Activated B cell treated with CpG ODN at 0.5 μM for 24 hours (primary cell): ENCODE measurements around the gene GAL3ST2. TPM values are rescaled to one million over a fixed set of nuclear protein-coding genes. Genes with fewer than 3 reads are reported as not detected.
"Not testable (repeated sequence)": the region's sequence is repeated elsewhere in the genome, so short reads cannot be mapped to it uniquely, and the experiment has no call there.

Experiments
- ATAC-seq: fragments of 200-7000 bp; cut with Tn5 transposase; one replicate; pipeline ENCODE4 v1.10.0; 2021; ENCODE audit warnings: low read depth, mild to moderate bottlenecking, moderate library complexity
- CTCF ChIA-PET: fragments of 350-600 bp; sonication (Branson Sonifier 250); formaldehyde crosslinking; loops from one replicate; lab custom pipeline; 2021; ENCODE audit warnings: antibody characterized with exemption; lab: Charles Lee
- POLR2A ChIA-PET: fragments of 350-600 bp; sonication (Branson Sonifier 250); formaldehyde crosslinking; loops from one replicate; lab custom pipeline; 2021; ENCODE audit warnings: antibody characterized with exemption; lab: Charles Lee
- DNase-seq: peaks from one replicate; pipeline ENCODE4 v3.0.0; 2022
- H3K27ac Mint-ChIP-seq: one replicate; pipeline ENCODE4 v1.8.0; 2020; ENCODE audit warnings: mixed read lengths
- H3K27me3 Mint-ChIP-seq: one replicate; pipeline ENCODE4 v1.8.0; 2021; ENCODE audit warnings: mixed read lengths
- H3K36me3 Mint-ChIP-seq: one replicate; pipeline ENCODE4 v1.8.0; 2021; ENCODE audit warnings: low read depth, mixed read lengths
- H3K4me1 Mint-ChIP-seq: one replicate; pipeline ENCODE4 v1.8.0; 2021; ENCODE audit warnings: mixed read lengths
- H3K4me3 Mint-ChIP-seq: one replicate; pipeline ENCODE4 v1.8.0; 2020; ENCODE audit warnings: mild to moderate bottlenecking, mixed read lengths
- H3K9me3 Mint-ChIP-seq: one replicate; pipeline ENCODE4 v1.8.0; 2020; ENCODE audit warnings: mixed read lengths
- intact Hi-C: fragments of 100-400 bp; cut with micrococcal nuclease; formaldehyde crosslinking; loops from one replicate; pipeline ENCODE4 v1.15.1; 2024
- total RNA-seq: library from RNA; stranded (reverse); gene quantifications from 2 replicates; pipeline ENCODE4 v1.2.3, GENCODE V29; 2022
- TF ChIP-seq, protein P1 (sequence below): fragments of 200-600 bp; IDR thresholded peaks from one replicate; pipeline ENCODE4 v1.8.0; 2022; ENCODE audit warnings: antibody characterized with exemption, mild to moderate bottlenecking

GAL3ST2 gene
- total RNA-seq, 1 donor from 2014 or later: not detected

DNA sequence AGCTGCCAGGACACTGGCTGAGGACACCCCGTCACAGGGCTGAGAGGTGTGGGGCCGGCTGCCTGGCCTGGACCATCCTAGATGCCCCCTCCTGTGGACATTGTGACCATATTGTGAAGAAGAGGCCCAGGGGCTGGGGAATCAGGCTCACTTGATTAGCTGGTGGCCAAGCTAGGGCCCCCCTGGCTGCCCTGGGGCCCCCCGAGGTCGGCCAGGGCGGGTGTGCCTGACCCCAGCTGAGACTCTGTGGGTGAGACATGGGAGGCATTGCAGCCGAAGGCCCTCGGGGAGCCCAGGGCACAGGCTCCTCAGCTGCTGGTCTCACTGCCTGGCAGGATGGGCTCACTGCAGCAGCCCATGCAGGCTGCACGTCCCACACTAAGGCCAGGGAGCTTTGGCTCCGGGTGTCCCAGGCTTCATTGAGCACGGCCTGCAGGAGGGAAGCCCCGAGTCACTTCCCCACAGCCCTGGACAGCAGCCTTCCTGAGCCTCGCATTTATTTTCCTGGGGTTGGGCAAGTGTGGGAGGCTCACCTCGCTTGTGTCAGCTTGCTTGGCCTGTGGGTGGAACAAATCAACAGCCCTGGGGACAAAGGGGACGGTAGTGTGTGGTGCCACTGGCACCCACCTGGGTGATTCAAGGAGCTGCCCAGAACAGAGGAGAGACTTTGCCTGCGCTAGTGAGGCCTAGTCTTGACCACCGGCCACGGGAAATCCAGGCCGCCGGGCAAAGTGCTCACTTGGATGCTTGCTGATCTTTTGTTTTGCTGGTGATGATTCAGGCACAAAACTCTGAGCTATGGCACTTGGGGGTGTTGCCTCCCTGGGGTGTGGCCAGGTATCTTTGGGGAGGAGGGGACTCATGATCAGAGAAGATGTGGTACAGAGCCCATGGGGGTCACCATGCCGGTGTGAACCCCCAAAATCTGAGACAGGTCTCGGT is 1.3 kb downstream of the GAL3ST2 start:
- TF ChIP-seq, protein P1, sequence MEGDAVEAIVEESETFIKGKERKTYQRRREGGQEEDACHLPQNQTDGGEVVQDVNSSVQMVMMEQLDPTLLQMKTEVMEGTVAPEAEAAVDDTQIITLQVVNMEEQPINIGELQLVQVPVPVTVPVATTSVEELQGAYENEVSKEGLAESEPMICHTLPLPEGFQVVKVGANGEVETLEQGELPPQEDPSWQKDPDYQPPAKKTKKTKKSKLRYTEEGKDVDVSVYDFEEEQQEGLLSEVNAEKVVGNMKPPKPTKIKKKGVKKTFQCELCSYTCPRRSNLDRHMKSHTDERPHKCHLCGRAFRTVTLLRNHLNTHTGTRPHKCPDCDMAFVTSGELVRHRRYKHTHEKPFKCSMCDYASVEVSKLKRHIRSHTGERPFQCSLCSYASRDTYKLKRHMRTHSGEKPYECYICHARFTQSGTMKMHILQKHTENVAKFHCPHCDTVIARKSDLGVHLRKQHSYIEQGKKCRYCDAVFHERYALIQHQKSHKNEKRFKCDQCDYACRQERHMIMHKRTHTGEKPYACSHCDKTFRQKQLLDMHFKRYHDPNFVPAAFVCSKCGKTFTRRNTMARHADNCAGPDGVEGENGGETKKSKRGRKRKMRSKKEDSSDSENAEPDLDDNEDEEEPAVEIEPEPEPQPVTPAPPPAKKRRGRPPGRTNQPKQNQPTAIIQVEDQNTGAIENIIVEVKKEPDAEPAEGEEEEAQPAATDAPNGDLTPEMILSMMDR: no peak

DNA sequence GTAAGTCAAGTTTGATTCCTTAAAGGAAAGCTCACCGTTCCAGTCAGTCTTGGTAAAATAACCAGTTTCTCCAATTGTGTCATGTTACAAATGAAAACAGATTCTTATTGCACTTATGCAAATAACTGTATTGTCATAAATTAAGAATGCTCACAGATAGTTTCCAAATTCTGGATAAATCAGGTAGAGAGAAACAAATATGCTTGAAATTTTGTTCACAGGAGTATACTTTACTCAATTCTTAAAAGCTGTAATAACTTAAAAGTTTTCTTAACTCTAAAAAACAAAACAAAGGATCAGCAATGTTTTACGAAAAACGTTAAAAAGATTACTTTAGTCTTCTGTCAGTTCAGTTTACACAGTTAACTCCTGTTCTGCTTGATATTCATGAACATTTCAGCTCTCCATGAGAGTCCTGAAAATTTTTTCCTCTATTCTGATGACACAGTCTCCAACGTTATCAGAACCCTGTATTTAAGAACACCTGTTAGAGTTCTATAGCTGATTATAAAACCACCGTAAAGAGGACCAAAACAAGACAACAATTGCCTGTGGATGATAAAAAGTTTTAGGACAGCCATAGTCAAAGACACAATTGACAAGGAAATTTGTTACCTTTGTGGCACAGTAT is 4.4 kb downstream of the GAL3ST2 start:
- POLR2A ChIA-PET: no interaction called here
- Mint-ChIP-seq H3K4me3 (no peak overlapping the region), H3K27ac (no peak overlapping the region), H3K36me3 (no peaks in the 10 kb centered on the region), H3K27me3 (no peaks in the 10 kb centered on the region), H3K9me3 (no peaks in the 10 kb centered on the region), H3K4me1 (no peaks in the 10 kb centered on the region)
- ATAC-seq: no peak
- no peak for DNase-seq
- TF ChIP-seq, protein P1: no peak
- intact Hi-C loops: no loop called here
- CTCF ChIA-PET: no interaction called here

More for the DNA sequence above, 1.3 kb downstream of the GAL3ST2 start:
- ChIA-PET POLR2A (interaction anchor here (2.3 kb wide), 1 partner anchor 11 kb away, joined by 7 read pairs; no protein-coding TSS in a partner anchor), CTCF (no interaction called here)
- intact Hi-C loops: no loop called here
- Mint-ChIP-seq H3K27ac (no peak overlapping the region), H3K9me3 (no peaks in the 10 kb centered on the region), H3K27me3 (no peaks in the 10 kb centered on the region), H3K4me3 (no peak overlapping the region), H3K36me3 (no peaks in the 10 kb centered on the region), H3K4me1 (no peaks in the 10 kb centered on the region)
- DNase-seq: no peak
- no peak for ATAC-seq

DNA sequence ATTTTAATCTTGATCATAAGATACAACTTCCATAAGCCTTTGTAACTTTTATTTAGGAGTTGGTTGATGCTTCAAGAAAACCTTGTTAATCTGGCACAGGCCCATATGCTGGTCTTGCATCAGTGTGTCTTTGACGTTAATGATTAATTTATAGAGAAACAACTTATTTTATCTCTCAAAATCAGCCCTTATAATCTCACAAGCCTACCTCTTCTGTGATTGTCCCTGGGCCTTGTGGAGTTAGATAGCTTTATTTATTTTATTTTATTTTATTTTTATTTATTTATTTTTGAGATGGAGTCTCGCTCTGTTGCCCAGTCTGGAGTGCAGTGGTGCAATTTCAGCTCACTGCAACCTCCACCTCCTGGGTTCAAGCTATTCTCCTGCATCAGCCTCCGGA is 5.4 kb downstream of the GAL3ST2 start:
- H3K36me3 Mint-ChIP-seq, H3K4me1 Mint-ChIP-seq, ATAC-seq, intact Hi-C loops, H3K9me3 Mint-ChIP-seq, DNase-seq, POLR2A ChIA-PET, H3K4me3 Mint-ChIP-seq, CTCF ChIA-PET, H3K27ac Mint-ChIP-seq, H3K27me3 Mint-ChIP-seq: not testable (repeated sequence)

DNA sequence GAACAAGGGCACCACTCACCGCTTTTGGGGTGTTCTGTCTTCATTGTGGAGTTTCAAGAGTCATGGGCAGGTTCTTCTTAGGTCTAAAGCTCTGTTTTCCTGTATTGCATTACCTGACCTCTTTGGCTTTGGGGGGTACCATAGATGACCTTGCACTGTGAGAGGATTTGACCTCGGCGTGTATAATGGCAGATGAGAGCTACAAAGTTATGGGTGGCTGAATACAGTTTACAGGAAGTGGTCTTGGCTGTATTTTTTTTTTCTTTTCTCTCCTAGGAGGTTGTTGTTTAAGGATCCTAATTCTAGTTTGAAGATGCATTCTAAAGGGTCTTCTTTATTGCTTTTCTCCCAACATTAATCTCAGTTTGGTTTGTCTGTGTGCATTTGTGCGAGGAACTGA is 11.5 kb downstream of the GAL3ST2 start:
- peak overlapping the region; percentile 45 for H3K4me3 Mint-ChIP-seq
- H3K27ac Mint-ChIP-seq: peak overlapping the region; percentile 79
- ChIA-PET POLR2A (interaction anchor here (0.9 to 2.7 kb wide), 11 partner anchors 11 to 396 kb away, joined by 3 to 25 read pairs (median 4); partner anchors contain the start of genes D2HGDH, GAL3ST2 and ING5), CTCF (interaction anchor here (0.6 to 1.0 kb wide), 3 partner anchors 26 to 983 kb away, joined by 3 read pairs; partner anchors contain the start of gene D2HGDH)
- ATAC-seq: peak; percentile 38
- TF ChIP-seq, protein P1: no peak
- no peaks in the 10 kb centered on the region for H3K27me3 Mint-ChIP-seq
- intact Hi-C loops: loop anchor here (1.0 to 5.0 kb wide), 6 partner anchors 16 to 471 kb away; partner anchors contain the start of genes HDLBP, ING5 and SEPTIN2
- peaks cover 4% of the 10 kb centered on the region for H3K9me3 Mint-ChIP-seq
- no peak for DNase-seq
- peaks cover 35% of the 10 kb centered on the region for H3K4me1 Mint-ChIP-seq
- no peaks in the 10 kb centered on the region for H3K36me3 Mint-ChIP-seq

DNA sequence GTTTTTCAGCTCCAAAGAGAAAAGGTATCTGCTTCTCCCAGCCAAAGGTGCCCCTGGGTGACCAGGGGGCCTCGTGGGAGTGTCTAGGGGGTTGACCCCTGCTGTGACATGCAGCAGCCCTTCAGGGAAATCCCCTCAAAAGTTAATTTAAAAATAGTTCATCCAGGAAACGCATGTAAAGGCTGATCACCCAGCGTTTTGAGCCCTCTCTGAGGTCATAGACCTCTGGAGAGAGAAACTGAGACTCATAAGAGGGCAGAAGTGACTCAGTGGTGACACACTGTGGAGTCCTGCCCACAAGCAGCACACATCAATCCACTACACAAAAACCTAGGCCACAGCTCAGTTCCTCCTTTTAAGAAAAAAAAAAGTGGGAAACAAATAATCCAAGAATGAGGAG is 11.9 kb downstream of the GAL3ST2 start:
- Mint-ChIP-seq H3K27ac (peak overlapping the region; percentile 79), H3K4me3 (peak overlapping the region; percentile 45), H3K4me1 (peaks cover 35% of the 10 kb centered on the region), H3K27me3 (no peaks in the 10 kb centered on the region), H3K9me3 (peaks cover 4% of the 10 kb centered on the region), H3K36me3 (no peaks in the 10 kb centered on the region)
- ATAC-seq (peak; percentile 87), DNase-seq (peak; percentile 23)
- TF ChIP-seq, protein P1: no peak
- ChIA-PET CTCF (interaction anchor here (0.9 to 1.0 kb wide), 2 partner anchors 25 to 54 kb away, joined by 3 read pairs; partner anchors contain the start of gene D2HGDH), POLR2A (interaction anchor here (0.9 to 2.7 kb wide), 10 partner anchors 11 to 396 kb away, joined by 3 to 25 read pairs (median 4); partner anchors contain the start of genes D2HGDH and GAL3ST2)
- intact Hi-C loops: loop anchor here (1.0 to 5.0 kb wide), 6 partner anchors 16 to 471 kb away; partner anchors contain the start of genes HDLBP, ING5 and SEPTIN2

DNA sequence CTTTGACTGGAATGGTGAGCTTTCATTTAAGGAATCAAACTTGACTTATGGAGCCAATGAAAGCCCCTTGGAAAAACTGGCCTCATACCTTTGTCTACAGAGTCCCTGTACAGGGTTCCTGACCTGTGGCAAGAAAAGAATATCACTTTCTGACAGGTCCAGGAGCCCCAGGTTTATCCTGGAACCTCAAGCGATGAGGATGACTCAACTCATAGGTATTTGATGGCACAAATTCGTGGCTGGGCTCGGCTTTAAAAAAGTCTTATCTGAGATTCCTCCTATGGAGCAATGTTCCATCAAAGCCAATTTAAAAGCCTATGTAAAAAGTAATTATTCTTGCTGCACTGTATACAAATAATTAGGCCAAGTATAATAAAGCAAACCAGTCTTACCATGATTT is 14.8 kb downstream of the GAL3ST2 start:
- POLR2A ChIA-PET, H3K36me3 Mint-ChIP-seq, intact Hi-C loops, H3K9me3 Mint-ChIP-seq, CTCF ChIA-PET, H3K4me3 Mint-ChIP-seq, ATAC-seq, DNase-seq, H3K27me3 Mint-ChIP-seq, H3K27ac Mint-ChIP-seq: not testable (repeated sequence)
- peaks cover 35% of the 10 kb centered on the region for H3K4me1 Mint-ChIP-seq
